HCT116 (cell line): ENCODE results near the gene PAK6. TPM values are rescaled to one million over a fixed set of nuclear protein-coding genes. Genes with fewer than 3 reads are reported as not detected.

ENCODE experiments used
- ATAC-seq: fragments of 200-7000 bp; cut with Tn5 transposase; 2 replicates; pipeline ENCODE4 v1.9.1; 2020; ENCODE audit warnings: mild to moderate bottlenecking, moderate library complexity
- BruUV-seq: library from RNA; stranded (reverse); fragments of 400-500 nt; replicated peaks from 2 replicates; lab custom pipeline; 2021; lab: Mats Ljungman, UMichigan
- CTCF ChIA-PET: fragments of 300-600 bp; sonication (Branson Sonifier 250); formaldehyde crosslinking; loops from one replicate; lab custom pipeline; 2021; ENCODE audit warnings: antibody characterized with exemption; lab: Charles Lee
- POLR2A ChIA-PET: fragments of 300-600, 350-600 bp; sonication (Branson Sonifier 250); formaldehyde crosslinking; loops from one replicate; lab custom pipeline; 2021; ENCODE audit warnings: antibody characterized with exemption; lab: Charles Lee
- RAD21 ChIA-PET, 2 experiments: fragments of 300-600 bp; sonication (Branson Sonifier 250); formaldehyde crosslinking; loops; one replicate each; lab custom pipeline; 2023; ENCODE audit warnings: low total read pairs in 2 of 2; ENCODE audit not compliant: uncharacterized antibody in 2 of 2, unreplicated experiment in 2 of 2, low non-redundant PET in 1 of 2; lab: Charles Lee
- DNase-seq: peaks from one replicate; pipeline ENCODE4 v3.0.0-alpha.2; 2010; ENCODE audit warnings: low read depth, low spot score
- H2AFZ ChIP-seq: fragments of 200-600 bp; shearing (Covaris generic), sonication (generic); 2 replicates; pipeline ENCODE4 v1.6.1; 2017; ENCODE audit warnings: low read depth, mixed run types, mixed read lengths, antibody characterized with exemption, low read length; ENCODE audit not compliant: poor library complexity, severe bottlenecking
- H3K27ac ChIP-seq: 2 replicates; pipeline ENCODE4 v1.5.1; 2012; ENCODE audit warnings: low read depth, low read length
- H3K27me3 ChIP-seq: fragments of 200-600 bp; sonication (generic); 2 replicates; pipeline ENCODE4 v1.6.1; 2016; ENCODE audit warnings: mixed run types, low read length, mixed read lengths; ENCODE audit not compliant: insufficient read depth
- H3K36me3 ChIP-seq, 2 experiments: fragments of 200-500 bp in 1 of 2; fragments of 200-600 bp in 1 of 2; sonication (Bioruptor generic) in 1 of 2; sonication (generic) in 1 of 2; 2 replicates each; pipeline versions ENCODE4 v1.5.1 to v1.6.1; 2014 to 2016; ENCODE audit warnings: low read length in 2 of 2, inconsistent platforms in 1 of 2, mixed read lengths in 1 of 2, mixed run types in 1 of 2; ENCODE audit not compliant: insufficient read depth in 2 of 2, control insufficient read depth in 1 of 2
- H3K4me1 ChIP-seq, 2 experiments: fragments of 200-600 bp in 1 of 2; sonication (generic) in 1 of 2; 2 replicates each; pipeline versions ENCODE4 v1.5.1 to v1.6.1; 2012 to 2017; ENCODE audit warnings: low read length in 2 of 2, inconsistent platforms in 1 of 2, mild to moderate bottlenecking in 1 of 2, mixed read lengths in 1 of 2, mixed run types in 1 of 2, moderate library complexity in 1 of 2; ENCODE audit not compliant: insufficient read depth in 2 of 2, control insufficient read depth in 1 of 2
- H3K4me2 ChIP-seq: fragments of 200-600 bp; sonication (generic); 2 replicates; pipeline ENCODE4 v1.6.1; 2017; ENCODE audit warnings: mixed run types, low read length, mixed read lengths
- H3K4me3 ChIP-seq, 2 experiments: fragments of 200-600 bp in 1 of 2; sonication (generic) in 1 of 2; replicated peaks in 1 of 2; 2 replicates each; pipeline ENCODE4 v1.5.1; 2011 to 2016; ENCODE audit warnings: low read length in 2 of 2, control low read depth in 1 of 2, low read depth in 1 of 2, mild to moderate bottlenecking in 1 of 2, mixed read lengths in 1 of 2, mixed run types in 1 of 2
- H3K79me2 ChIP-seq: fragments of 200-600 bp; sonication (generic); 2 replicates; pipeline ENCODE4 v1.6.1; 2017; ENCODE audit warnings: mild to moderate bottlenecking, mixed run types, low read length, moderate library complexity, mixed read lengths; ENCODE audit not compliant: insufficient read depth
- H3K9ac ChIP-seq: fragments of 200-600 bp; sonication (generic); 2 replicates; pipeline ENCODE4 v1.6.1; 2016; ENCODE audit warnings: low read length, mixed read lengths
- H3K9me2 ChIP-seq: fragments of 200-600 bp; sonication (generic), shearing (Covaris generic); 2 replicates; pipeline ENCODE4 v1.6.1; 2017; ENCODE audit warnings: mixed run types, mild to moderate bottlenecking, moderate library complexity; ENCODE audit not compliant: insufficient read depth
- H3K9me3 ChIP-seq, 2 experiments: fragments of 200-500 bp in 1 of 2; fragments of 200-600 bp in 1 of 2; sonication (Bioruptor generic) in 1 of 2; sonication (generic) in 1 of 2; 2 replicates each; pipeline ENCODE4 v1.6.1; 2014 to 2017; ENCODE audit warnings: low read length in 2 of 2, mixed read lengths in 2 of 2, inconsistent platforms in 1 of 2, low read depth in 1 of 2, mild to moderate bottlenecking in 1 of 2, mixed run types in 1 of 2, moderate library complexity in 1 of 2; ENCODE audit not compliant: control insufficient read depth in 1 of 2, insufficient read depth in 1 of 2
- H4K20me1 ChIP-seq: fragments of 200-600 bp; sonication (generic), shearing (Covaris generic); 2 replicates; pipeline ENCODE4 v1.6.1; 2017; ENCODE audit warnings: mixed run types, mild to moderate bottlenecking, moderate library complexity; ENCODE audit not compliant: insufficient read depth
- CEBPB ChIP-seq: IDR thresholded peaks from 2 replicates; pipeline ENCODE4 v1.6.1; 2012; ENCODE audit warnings: low read depth
- EGR1 ChIP-seq: IDR thresholded peaks from 2 replicates; pipeline ENCODE4 v1.6.1; 2012; ENCODE audit warnings: low read depth
- ELF1 ChIP-seq: IDR thresholded peaks from 2 replicates; pipeline ENCODE4 v1.6.1; 2012; ENCODE audit warnings: low read depth, borderline replicate concordance
- EZH2phosphoT487 ChIP-seq: fragments of 200-600 bp; IDR thresholded peaks from 2 replicates; pipeline ENCODE4 v1.6.1; 2018; ENCODE audit warnings: antibody characterized with exemption, borderline replicate concordance
- MAX ChIP-seq: IDR thresholded peaks from 2 replicates; pipeline ENCODE4 v1.6.1; 2012
- POLR2A ChIP-seq: IDR thresholded peaks from 2 replicates; pipeline ENCODE4 v1.7.0; 2011; ENCODE audit warnings: borderline replicate concordance; ENCODE audit not compliant: insufficient read depth, insufficient read length; ENCODE audit errors: extremely low read depth
- POLR2AphosphoS5 ChIP-seq: IDR thresholded peaks from 2 replicates; pipeline ENCODE4 v1.6.1; 2011; ENCODE audit warnings: mild to moderate bottlenecking, low read depth, low read length, moderate library complexity
- REST ChIP-seq: IDR thresholded peaks from 2 replicates; pipeline ENCODE4 v1.6.1; 2012; ENCODE audit warnings: low read depth
- SIN3A ChIP-seq: IDR thresholded peaks from 2 replicates; pipeline ENCODE4 v1.6.1; 2012; ENCODE audit warnings: low read depth
- SP1 ChIP-seq: IDR thresholded peaks from 2 replicates; pipeline ENCODE4 v1.6.1; 2012; ENCODE audit warnings: low read depth
- SRF ChIP-seq: IDR thresholded peaks from 2 replicates; pipeline ENCODE4 v1.6.1; 2012; ENCODE audit warnings: low read depth
- YY1 ChIP-seq: IDR thresholded peaks from 2 replicates; pipeline ENCODE4 v1.6.1; 2011; ENCODE audit warnings: low read length, low read depth, moderate library complexity, mild to moderate bottlenecking; ENCODE audit not compliant: insufficient replicate concordance; ENCODE audit errors: extremely low read depth
- ZBTB33 ChIP-seq: IDR thresholded peaks from 2 replicates; pipeline ENCODE4 v1.6.1; 2011; ENCODE audit warnings: mild to moderate bottlenecking, low read length, moderate library complexity; ENCODE audit not compliant: insufficient replicate concordance; ENCODE audit errors: extremely low read depth
- ZFX ChIP-seq: fragments of 450-650 bp; IDR thresholded peaks from 2 replicates; pipeline ENCODE4 v1.6.1; 2017
- ZNF274 ChIP-seq: fragments of 200-500 bp; sonication (Bioruptor generic); IDR thresholded peaks from 2 replicates; pipeline ENCODE4 v1.6.1; 2014; ENCODE audit warnings: mild to moderate bottlenecking, low read depth, low read length, inconsistent platforms
- intact Hi-C: fragments of 100-400 bp; cut with micrococcal nuclease; formaldehyde crosslinking; loops from 2 replicates; pipeline ENCODE4 v1.10.0; 2022
- total RNA-seq: library from RNA; stranded (reverse); gene quantifications from one replicate; pipeline ENCODE4 v1.2.1, GENCODE V29; 2021; ENCODE audit not compliant: unreplicated experiment
- TF ChIP-seq, protein P1 (sequence below), 3 experiments: fragments of 200-600 bp in 1 of 3; sonication (generic) in 1 of 3; IDR thresholded peaks in 2 of 3; conservative IDR thresholded peaks in 1 of 3; 2 replicates each; pipeline ENCODE4 v1.5.1; 2012 to 2017; ENCODE audit warnings: low read depth in 2 of 3, low read length in 2 of 3, antibody characterized with exemption in 1 of 3, borderline replicate concordance in 1 of 3, control low read depth in 1 of 3, mild to moderate bottlenecking in 1 of 3, mixed read lengths in 1 of 3, mixed run types in 1 of 3, moderate library complexity in 1 of 3; ENCODE audit not compliant: insufficient read depth in 1 of 3
- TF ChIP-seq, protein P2 (sequence below): IDR thresholded peaks from 2 replicates; pipeline ENCODE4 v1.6.1; 2012

Gene PAK6
- total RNA-seq, 1 experiment from 2014 or later: 19.9 TPM

DNA sequence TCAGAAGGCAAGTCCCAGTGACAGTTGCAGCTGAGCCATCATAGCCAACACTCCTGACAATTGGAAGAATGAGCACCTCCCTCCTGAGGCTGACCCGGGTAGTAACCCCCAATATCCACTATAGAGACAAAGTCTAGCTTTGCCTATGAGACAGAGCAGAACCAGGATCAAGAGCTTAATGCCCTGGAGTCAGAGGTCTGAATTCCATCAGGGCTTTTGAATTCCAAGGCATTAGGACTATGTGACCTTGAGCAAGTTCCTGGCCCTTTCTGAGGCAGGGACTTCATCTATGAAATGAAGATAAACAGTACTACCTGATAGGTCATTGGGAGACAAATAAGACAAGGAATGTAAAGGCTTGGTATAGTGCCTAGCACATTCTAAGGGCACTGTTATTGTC is 81.5 kb downstream of the PAK6 start (continued):
- TF ChIP-seq EZH2phosphoT487: no peak
- no peak for TF ChIP-seq MAX
- TF ChIP-seq CEBPB: no peak

DNA sequence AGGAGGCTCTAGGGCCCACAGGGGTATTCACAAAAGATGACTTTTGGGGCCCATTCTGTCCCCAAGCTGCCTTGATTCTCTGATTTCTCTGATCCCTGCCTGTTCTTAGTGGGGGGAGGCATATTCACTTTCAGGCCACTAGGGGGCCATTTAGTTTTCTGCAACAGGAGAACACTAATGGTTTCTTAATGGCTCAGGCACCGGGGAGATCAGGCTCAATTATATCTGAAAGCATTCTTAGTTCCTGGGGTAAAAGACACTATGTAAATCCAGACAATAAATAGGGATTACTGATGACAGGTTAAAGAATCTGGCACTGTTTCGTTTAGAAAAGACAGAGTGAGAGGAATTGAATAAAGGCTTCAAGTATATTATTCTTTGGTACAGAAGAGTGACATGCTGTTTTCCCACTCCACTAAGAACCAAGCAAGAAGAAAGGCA is 82.1 kb downstream of the PAK6 start:
- intact Hi-C loops: loop anchor here (1.0 kb wide), 1 partner anchor 101 kb away; no protein-coding TSS in a partner anchor
- Histone ChIP-seq H3K4me1 (peaks cover 4 to 18% of the 10 kb centered on the region in 2 experiments; a peak in 3 of 4 replicates), H3K79me2 (no peaks in the 10 kb centered on the region), H3K9me2 (no peaks in the 10 kb centered on the region), H3K9me3 (no peaks in the 10 kb centered on the region), H3K27me3 (no peaks in the 10 kb centered on the region), H3K36me3 (no peaks in the 10 kb centered on the region), H4K20me1 (no peaks in the 10 kb centered on the region), H3K4me3 (no peak overlapping the region), H2AFZ (peak overlapping the region; percentile 50), H3K4me2 (no peak overlapping the region), H3K9ac (no peak overlapping the region), H3K27ac (no peak overlapping the region)
- DNase-seq: peak; percentile 57
- ChIA-PET CTCF (interaction anchor here (1.0 to 5.3 kb wide), 5 partner anchors 11 to 42 kb away, joined by 3 to 44 read pairs (median 7); partner anchors contain the start of gene CCDC9B), POLR2A (no interaction called here), RAD21 (interaction anchor here in 1 of 2 experiments (0.7 kb wide), 1 partner anchor 237 kb away, joined by 3 read pairs; no protein-coding TSS in a partner anchor)
- BruUV-seq: no TSS peak
- ATAC-seq: peak; percentile 39
- TF ChIP-seq MAX (no peak), ELF1 (no peak), ZFX (no peak), YY1 (peak; percentile 46), ZBTB33 (no peak), ZNF274 (no peak), EGR1 (no peak), SRF (no peak), POLR2AphosphoS5 (no peak), SP1 (no peak), REST (no peak), POLR2A (no peak), SIN3A (no peak)
- TF ChIP-seq, protein P1, sequence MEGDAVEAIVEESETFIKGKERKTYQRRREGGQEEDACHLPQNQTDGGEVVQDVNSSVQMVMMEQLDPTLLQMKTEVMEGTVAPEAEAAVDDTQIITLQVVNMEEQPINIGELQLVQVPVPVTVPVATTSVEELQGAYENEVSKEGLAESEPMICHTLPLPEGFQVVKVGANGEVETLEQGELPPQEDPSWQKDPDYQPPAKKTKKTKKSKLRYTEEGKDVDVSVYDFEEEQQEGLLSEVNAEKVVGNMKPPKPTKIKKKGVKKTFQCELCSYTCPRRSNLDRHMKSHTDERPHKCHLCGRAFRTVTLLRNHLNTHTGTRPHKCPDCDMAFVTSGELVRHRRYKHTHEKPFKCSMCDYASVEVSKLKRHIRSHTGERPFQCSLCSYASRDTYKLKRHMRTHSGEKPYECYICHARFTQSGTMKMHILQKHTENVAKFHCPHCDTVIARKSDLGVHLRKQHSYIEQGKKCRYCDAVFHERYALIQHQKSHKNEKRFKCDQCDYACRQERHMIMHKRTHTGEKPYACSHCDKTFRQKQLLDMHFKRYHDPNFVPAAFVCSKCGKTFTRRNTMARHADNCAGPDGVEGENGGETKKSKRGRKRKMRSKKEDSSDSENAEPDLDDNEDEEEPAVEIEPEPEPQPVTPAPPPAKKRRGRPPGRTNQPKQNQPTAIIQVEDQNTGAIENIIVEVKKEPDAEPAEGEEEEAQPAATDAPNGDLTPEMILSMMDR (IDR thresholded peaks at IDR 0.05 in 2 of 3, conservative IDR thresholded peaks at IDR 0.05 in 1 of 3; ENCODE audit: borderline replicate concordance in 1 of 3, insufficient read depth in 1 of 3, low read depth in 2 of 3, low read length in 2 of 3): peak; percentile 86 to 92 (median 91)
- TF ChIP-seq, protein P2, sequence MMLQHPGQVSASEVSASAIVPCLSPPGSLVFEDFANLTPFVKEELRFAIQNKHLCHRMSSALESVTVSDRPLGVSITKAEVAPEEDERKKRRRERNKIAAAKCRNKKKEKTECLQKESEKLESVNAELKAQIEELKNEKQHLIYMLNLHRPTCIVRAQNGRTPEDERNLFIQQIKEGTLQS: no peak
